ENCODE data around the gene TACC2.

The TACC2 gene

GRCh38 chr10:122248356-122249302 is 259.7 kb downstream of the TACC2 start (continued):
- TF ChIP-seq TCF4 (CRISPR knock-in tag; IDR thresholded peaks at IDR 0.05; ENCODE audit: borderline replicate concordance) (no peak), ZFP3 (CRISPR knock-in tag; IDR thresholded peaks at IDR 0.05) (no peak)

- TF ChIP-seq CSRNP3 (CRISPR knock-in tag; IDR thresholded peaks at IDR 0.05) (no peak), CREB5 (CRISPR knock-in tag; IDR thresholded peaks at IDR 0.05; ENCODE audit: low read depth) (no peak), TOX (CRISPR knock-in tag; IDR thresholded peaks at IDR 0.05; ENCODE audit: borderline replicate concordance) (no peak), TCF4 (CRISPR knock-in tag; IDR thresholded peaks at IDR 0.05; ENCODE audit: borderline replicate concordance) (no peak), PPARA (CRISPR knock-in tag; IDR thresholded peaks at IDR 0.05; ENCODE audit: borderline replicate concordance) (no peak), TSHZ2 (CRISPR knock-in tag; IDR thresholded peaks at IDR 0.05) (no peak), ZC3H10 (CRISPR knock-in tag; IDR thresholded peaks at IDR 0.05) (no peak), PATZ1 (CRISPR knock-in tag; IDR thresholded peaks at IDR 0.05; ENCODE audit: borderline replicate concordance) (no peak), ZNF70 (CRISPR knock-in tag; IDR thresholded peaks at IDR 0.05) (no peak), GLIS3 (CRISPR knock-in tag; IDR thresholded peaks at IDR 0.05) (no peak), ZNF565 (CRISPR knock-in tag; conservative IDR thresholded peaks at IDR 0.05; ENCODE audit: low read depth) (no peak), ARNTL (CRISPR knock-in tag; IDR thresholded peaks at IDR 0.05; ENCODE audit: borderline replicate concordance, low read depth) (no peak), ZFP3 (CRISPR knock-in tag; IDR thresholded peaks at IDR 0.05) (no peak), ISL1 (CRISPR knock-in tag; IDR thresholded peaks at IDR 0.05) (no peak), ZNF8 (CRISPR knock-in tag; IDR thresholded peaks at IDR 0.05) (no peak), BACH2 (CRISPR knock-in tag; IDR thresholded peaks at IDR 0.05; ENCODE audit: borderline replicate concordance) (no peak)
- no peak for ATAC-seq
Measured at GRCh38 chr10:122249303-122249850, 260.4 kb downstream of the TACC2 start.

- ATAC-seq: no peak
- no peak for TF ChIP-seq TCF4 (CRISPR knock-in tag; IDR thresholded peaks at IDR 0.05; ENCODE audit: borderline replicate concordance)
- TF ChIP-seq TSHZ2 (CRISPR knock-in tag; IDR thresholded peaks at IDR 0.05): no peak
- TF ChIP-seq ZFP3 (CRISPR knock-in tag; IDR thresholded peaks at IDR 0.05): no peak
- no peak for TF ChIP-seq ZFP30 (CRISPR knock-in tag; IDR thresholded peaks at IDR 0.05)
- TF ChIP-seq CSDC2 (CRISPR knock-in tag; IDR thresholded peaks at IDR 0.05): no peak
- TF ChIP-seq RARB (CRISPR knock-in tag; IDR thresholded peaks at IDR 0.05): no peak
- no peak for TF ChIP-seq TOX (CRISPR knock-in tag; IDR thresholded peaks at IDR 0.05; ENCODE audit: borderline replicate concordance)
- TF ChIP-seq BACH2 (CRISPR knock-in tag; IDR thresholded peaks at IDR 0.05; ENCODE audit: borderline replicate concordance): no peak
- TF ChIP-seq PPARA (CRISPR knock-in tag; IDR thresholded peaks at IDR 0.05; ENCODE audit: borderline replicate concordance): no peak
- TF ChIP-seq SNAI2 (CRISPR knock-in tag; IDR thresholded peaks at IDR 0.05): no peak
- no peak for TF ChIP-seq CREB5 (CRISPR knock-in tag; IDR thresholded peaks at IDR 0.05; ENCODE audit: low read depth)
- TF ChIP-seq ZNF8 (CRISPR knock-in tag; IDR thresholded peaks at IDR 0.05): no peak
- no peak for TF ChIP-seq PATZ1 (CRISPR knock-in tag; IDR thresholded peaks at IDR 0.05; ENCODE audit: borderline replicate concordance)
- no peak for TF ChIP-seq ZC3H10 (CRISPR knock-in tag; IDR thresholded peaks at IDR 0.05)
Measured at GRCh38 chr10:122249991-122250750, 261.2 kb downstream of the TACC2 start.

Measured in SK-N-SH treated with all-trans-retinoic acid at 6 μM for 48 hours (cell line).